GM21381 (cell line): ENCODE measurements around the gene NDUFB4.
"Not testable (repeated sequence)": the region's sequence is repeated elsewhere in the genome, so short reads cannot be mapped to it uniquely, and the experiment has no call there.

Experiments
- ATAC-seq: cut with Tn5 transposase; IDR thresholded peaks from one replicate; pipeline ENCODE4 v1.9.1; 2021; ENCODE audit warnings: mild to moderate bottlenecking, moderate library complexity; ENCODE audit not compliant: unreplicated experiment

Gene NDUFB4

GRCh38 chr3:120636795-120637401 is 40.8 kb downstream of the NDUFB4 start:
- ATAC-seq: no peak

- ATAC-seq: no peak
Observed at GRCh38 chr3:120637851-120638559, 41.9 kb downstream of the NDUFB4 start.

- not testable (repeated sequence) for ATAC-seq
Observed at GRCh38 chr3:120638820-120639219, 42.7 kb downstream of the NDUFB4 start.

GRCh38 chr3:120640231-120640630 is 44.1 kb downstream of the NDUFB4 start:
- no peak for ATAC-seq

- ATAC-seq: no peak
Observed at GRCh38 chr3:120641696-120642246, 45.6 kb downstream of the NDUFB4 start.

DNA sequence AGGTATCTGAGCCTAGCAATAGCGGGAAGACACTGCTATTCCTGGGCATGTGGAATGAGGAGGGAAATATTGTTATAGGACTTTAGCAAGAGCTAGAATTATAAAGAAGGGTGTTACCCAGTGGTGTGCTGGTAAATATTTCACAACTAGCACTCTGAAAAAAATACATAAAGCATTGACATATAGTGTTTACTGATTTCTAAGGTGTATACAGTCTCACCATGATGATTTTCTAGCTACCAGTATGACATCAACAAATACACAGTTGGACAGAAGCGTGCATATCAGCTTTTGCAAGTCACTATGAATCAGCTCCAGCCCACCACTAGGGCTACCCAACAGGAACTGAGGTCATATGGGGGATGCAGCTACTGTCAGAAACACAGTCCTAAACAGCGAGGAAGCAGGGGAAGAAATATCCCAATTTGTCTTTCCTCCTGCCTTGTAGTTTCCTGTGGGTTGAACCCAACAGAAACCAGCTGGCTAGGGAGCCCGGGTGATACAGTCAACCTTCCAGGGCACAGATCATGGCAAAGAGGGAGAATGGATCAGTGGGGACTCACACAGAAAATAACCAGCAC is 46.3 kb downstream of the NDUFB4 start:
- ATAC-seq: no peak

DNA sequence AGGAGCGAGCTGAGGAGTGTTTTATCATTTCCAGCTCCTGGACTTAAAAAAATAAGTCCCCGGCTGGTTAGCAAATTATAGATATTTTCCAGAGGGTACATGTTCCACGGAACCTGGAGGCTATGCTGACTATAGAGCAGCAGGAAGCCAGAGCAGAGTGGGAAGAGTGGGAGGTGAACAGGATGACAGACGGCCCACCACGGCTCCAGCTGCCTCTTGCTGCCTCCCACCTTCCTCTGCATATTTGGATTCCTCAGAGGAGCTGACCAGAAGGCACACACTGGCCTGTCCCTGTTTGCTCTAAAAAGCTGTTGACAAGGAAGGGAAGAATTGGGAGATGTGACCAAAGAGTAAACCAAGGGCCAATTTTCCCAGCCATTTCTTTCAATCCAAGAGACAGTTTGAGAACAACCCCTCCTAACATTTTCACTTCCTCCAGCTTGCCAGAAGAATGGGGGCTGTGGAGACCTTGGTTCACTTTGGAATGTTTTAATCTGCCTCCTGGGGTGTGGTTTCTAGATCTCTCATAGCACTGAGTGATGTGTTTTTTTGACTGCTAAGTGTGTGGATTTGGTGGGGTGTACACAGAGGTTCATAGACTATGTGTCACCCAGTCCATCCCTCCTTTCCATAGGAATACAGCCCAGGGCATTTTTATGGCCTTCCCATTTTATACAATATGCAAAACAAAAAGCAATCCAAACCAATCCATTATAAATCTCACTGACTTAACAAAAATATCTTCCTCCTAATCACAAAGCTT is 49.1 kb downstream of the NDUFB4 start:
- ATAC-seq: no peak

GRCh38 chr3:120646771-120647432 is 50.8 kb downstream of the NDUFB4 start:
- no peak for ATAC-seq

- no peak for ATAC-seq
Observed at GRCh38 chr3:120648290-120648689, 52.2 kb downstream of the NDUFB4 start.

DNA sequence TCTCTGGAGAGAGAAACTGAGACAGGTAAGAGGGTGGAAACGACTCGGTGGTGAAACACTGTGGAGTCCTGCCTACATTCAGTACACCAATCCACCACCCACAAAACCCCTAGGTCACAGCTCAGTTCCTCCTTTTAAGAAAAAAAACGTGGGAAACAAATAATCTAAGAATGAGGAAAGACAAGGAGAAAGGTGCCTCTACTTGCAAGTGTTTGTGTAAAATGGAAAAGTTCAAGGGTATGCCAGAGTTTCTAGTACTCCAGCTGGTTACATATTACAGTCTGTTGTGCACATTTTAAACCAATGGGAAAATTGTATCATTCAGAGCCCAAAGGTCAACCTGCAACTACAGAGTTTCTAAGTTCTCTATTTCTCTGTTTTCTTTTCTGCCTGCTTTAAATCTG is 53.7 kb downstream of the NDUFB4 start:
- no peak for ATAC-seq

DNA sequence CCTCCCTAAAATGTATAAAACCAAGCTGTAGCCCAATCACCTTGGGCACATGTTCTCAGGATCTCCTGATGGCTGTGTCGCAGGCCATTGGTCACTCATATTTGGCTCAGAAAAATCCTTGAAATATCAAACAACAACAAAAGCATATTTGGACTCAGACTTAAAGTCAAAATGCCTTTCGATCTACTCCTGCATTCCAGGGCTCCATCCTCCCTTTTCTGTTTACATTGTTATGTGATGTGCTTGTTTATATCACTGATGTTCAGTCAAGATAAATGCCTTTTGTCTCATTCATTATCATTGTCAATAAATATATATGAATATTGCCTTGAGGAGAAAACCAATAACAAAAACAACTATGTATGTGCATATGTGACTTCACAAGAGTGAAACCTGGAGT is 54.2 kb downstream of the NDUFB4 start:
- ATAC-seq: no peak
